ENCODE results near the gene KLRC2.

The KLRC2 gene

GRCh38 chr12:10393291-10393690, 42.5 kb downstream of the KLRC2 start (continued):
- TF ChIP-seq ZNF132 (tag by site-specific recombination; IDR thresholded peaks at IDR 0.05; ENCODE audit: borderline replicate concordance) (no peak), ZNF600 (tag by site-specific recombination; IDR thresholded peaks at IDR 0.05) (no peak), INSM2 (tag by site-specific recombination; IDR thresholded peaks at IDR 0.05) (peak; percentile 29; the same call in 1 of the 2 replicates), ZNF138 (tag by site-specific recombination; IDR thresholded peaks at IDR 0.05; ENCODE audit: borderline replicate concordance) (no peak), OSR2 (tag by site-specific recombination; IDR thresholded peaks at IDR 0.05) (peak; percentile 59), ZXDB (tag by site-specific recombination; IDR thresholded peaks at IDR 0.05) (peak; percentile 23; the same call in 1 of the 2 replicates), ZNF558 (tag by site-specific recombination; IDR thresholded peaks at IDR 0.05) (no peak), SALL2 (tag by site-specific recombination; IDR thresholded peaks at IDR 0.05; ENCODE audit: borderline replicate concordance) (no peak), ZNF645 (tag by site-specific recombination; IDR thresholded peaks at IDR 0.05) (no peak), REPIN1 (tag by site-specific recombination; IDR thresholded peaks at IDR 0.05; ENCODE audit: low read depth) (no peak), ZNF292 (tag by site-specific recombination; IDR thresholded peaks at IDR 0.05; ENCODE audit: borderline replicate concordance, low read depth) (no peak), ZNF391 (tag by site-specific recombination; IDR thresholded peaks at IDR 0.05; ENCODE audit: borderline replicate concordance, low read depth) (no peak), WT1 (tag by site-specific recombination; IDR thresholded peaks at IDR 0.05) (peak; percentile 23; the same call in 1 of the 2 replicates), ZNF518A (tag by site-specific recombination; conservative IDR thresholded peaks at IDR 0.05; ENCODE audit: low read depth) (no peak), SP3 (tag by site-specific recombination; IDR thresholded peaks at IDR 0.05) (no peak), ZNF596 (tag by site-specific recombination; IDR thresholded peaks at IDR 0.05) (no peak), ZNF416 (tag by site-specific recombination; IDR thresholded peaks at IDR 0.05) (no peak), ZNF521 (tag by site-specific recombination; IDR thresholded peaks at IDR 0.05) (no peak), MEIS1 (CRISPR knock-in tag; IDR thresholded peaks at IDR 0.05; ENCODE audit: borderline replicate concordance) (no peak), GLI2 (tag by site-specific recombination; IDR thresholded peaks at IDR 0.05; ENCODE audit: borderline replicate concordance, low read depth) (no peak), ZNF560 (tag by site-specific recombination; IDR thresholded peaks at IDR 0.05; ENCODE audit: borderline replicate concordance) (no peak), BCL11A (tag by site-specific recombination; IDR thresholded peaks at IDR 0.05; ENCODE audit: low read depth) (peak; percentile 52; the same call in 1 of the 2 replicates), ZBTB10 (tag by site-specific recombination; IDR thresholded peaks at IDR 0.05) (no peak), ZNF239 (tag by site-specific recombination; IDR thresholded peaks at IDR 0.05) (no peak), REST (tag by site-specific recombination; IDR thresholded peaks at IDR 0.05) (no peak)
